Memory B cell (primary cell): ENCODE measurements around the gene OR1A1.
"Not testable (repeated sequence)": the region's sequence is repeated elsewhere in the genome, so short reads cannot be mapped to it uniquely, and the experiment has no call there.

ENCODE experiments used
- ATAC-seq: fragments of 150-1000 bp; cut with Tn5 transposase; 2 replicates; pipeline ENCODE4 v1.10.0; 2021; ENCODE audit warnings: low read depth, mild to moderate bottlenecking, moderate library complexity
- DNase-seq, 2 donors: peaks; one replicate each; pipeline ENCODE4 v3.0.0; 2022; ENCODE audit warnings: low spot score in 2 of 2
- H3K27ac Mint-ChIP-seq: one replicate; pipeline ENCODE4 v1.8.0; 2022; ENCODE audit warnings: mild to moderate bottlenecking, moderate library complexity, mixed read lengths
- H3K27me3 Mint-ChIP-seq: one replicate; pipeline ENCODE4 v1.8.0; 2022; ENCODE audit warnings: mixed read lengths
- H3K36me3 Mint-ChIP-seq: one replicate; pipeline ENCODE4 v1.8.0; 2022; ENCODE audit warnings: mild to moderate bottlenecking, mixed read lengths
- H3K4me1 Mint-ChIP-seq: one replicate; pipeline ENCODE4 v1.8.0; 2022; ENCODE audit warnings: mixed read lengths
- H3K4me3 Mint-ChIP-seq: one replicate; pipeline ENCODE4 v1.8.0; 2022; ENCODE audit warnings: mild to moderate bottlenecking, moderate library complexity, mixed read lengths
- H3K9me3 Mint-ChIP-seq: one replicate; pipeline ENCODE4 v1.8.0; 2022; ENCODE audit warnings: mixed read lengths

Gene OR1A1, protein sequence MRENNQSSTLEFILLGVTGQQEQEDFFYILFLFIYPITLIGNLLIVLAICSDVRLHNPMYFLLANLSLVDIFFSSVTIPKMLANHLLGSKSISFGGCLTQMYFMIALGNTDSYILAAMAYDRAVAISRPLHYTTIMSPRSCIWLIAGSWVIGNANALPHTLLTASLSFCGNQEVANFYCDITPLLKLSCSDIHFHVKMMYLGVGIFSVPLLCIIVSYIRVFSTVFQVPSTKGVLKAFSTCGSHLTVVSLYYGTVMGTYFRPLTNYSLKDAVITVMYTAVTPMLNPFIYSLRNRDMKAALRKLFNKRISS

DNA sequence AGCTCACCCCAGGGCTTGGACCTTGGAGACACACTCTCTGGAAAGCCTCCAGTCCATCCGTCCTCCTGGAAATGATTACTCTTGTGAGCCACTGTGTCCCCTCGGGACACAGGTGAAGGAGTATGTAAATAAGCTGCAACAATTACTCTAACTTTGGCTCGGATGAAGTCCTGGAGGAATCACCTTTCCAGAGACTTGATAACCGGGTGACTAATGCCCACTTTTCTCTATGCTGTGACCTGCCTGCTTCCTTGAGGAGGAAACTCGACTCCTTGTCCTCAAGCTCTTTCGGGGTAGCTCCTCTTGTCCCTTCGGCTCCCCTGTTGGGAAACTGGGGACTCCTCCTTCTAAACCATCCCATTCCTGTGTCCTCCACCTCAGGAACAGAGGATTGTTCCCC, at the start of gene OR1A1:
OR1A1 (plus strand) TSS at position 301 of the 400 bp plus-strand sequence. CDS start 7,954 bp downstream, outside the sequence.
- DNase-seq, result no peak
- Mint-ChIP-seq H3K27ac (no peak within 1 kb of the TSS), H3K9me3 (peaks cover 12% of the 10 kb centered on the region), H3K4me1 (no peaks in the 10 kb centered on the region), H3K36me3 (peaks cover 8% of the 10 kb centered on the region), H3K4me3 (no peak within 1 kb of the TSS), H3K27me3 (peaks cover 3% of the 10 kb centered on the region)
- no peak for ATAC-seq

- peak; percentile 99 for ATAC-seq
- Mint-ChIP-seq H3K4me3 (peak overlapping the region; percentile 41), H3K27me3 (peaks cover 2% of the 10 kb centered on the region), H3K27ac (peak overlapping the region; percentile 84), H3K36me3 (peaks cover 6% of the 10 kb centered on the region), H3K4me1 (peaks cover 15% of the 10 kb centered on the region), H3K9me3 (peaks cover 8% of the 10 kb centered on the region)
- peak in 1 of 2 donors; percentile 54 for DNase-seq
These were observed 39.9 kb upstream of the OR1A1 start for GRCh38 chr17:3167574-3167973.

- no peaks in the 10 kb centered on the region for H3K4me1 Mint-ChIP-seq
- DNase-seq (no peak), ATAC-seq (no peak)
- no peak overlapping the region for H3K27ac Mint-ChIP-seq
- H3K4me3 Mint-ChIP-seq, result no peak overlapping the region
- no peaks in the 10 kb centered on the region for H3K36me3 Mint-ChIP-seq
- peaks cover 5% of the 10 kb centered on the region for H3K27me3 Mint-ChIP-seq
- H3K9me3 Mint-ChIP-seq, result no peaks in the 10 kb centered on the region
These were observed 17.5 kb upstream of the OR1A1 start for GRCh38 chr17:3189961-3190360.

DNA sequence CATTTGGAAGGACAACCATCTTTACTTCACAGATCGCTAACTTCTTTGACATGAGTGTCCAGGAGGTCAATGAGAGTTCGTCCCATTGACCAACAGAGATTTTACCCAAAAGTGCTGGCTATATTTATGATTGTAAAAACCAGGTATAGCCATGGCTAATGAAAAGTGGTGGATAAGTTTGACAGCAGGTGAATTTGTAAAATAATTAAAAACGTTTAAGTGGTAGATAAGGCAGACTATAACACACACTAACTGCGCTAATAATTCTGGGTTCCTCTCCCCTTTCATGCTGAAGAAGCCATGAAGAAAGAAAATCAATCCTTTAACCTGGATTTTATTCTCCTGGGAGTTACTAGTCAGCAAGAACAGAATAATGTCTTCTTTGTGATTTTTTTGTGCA, 10.2 kb upstream of the OR1A1 start, which contains the start of gene OR1A2:
OR1A2 (plus strand) TSS at position 301 of the 400 bp plus-strand sequence; CDS start at position 301, 0 bp downstream.
- peaks cover 10% of the 10 kb centered on the region for H3K9me3 Mint-ChIP-seq
- peaks cover 15% of the 10 kb centered on the region for H3K27me3 Mint-ChIP-seq
- H3K4me3 Mint-ChIP-seq, result no peak within 1 kb of the TSS
- DNase-seq, result no peak
- H3K36me3 Mint-ChIP-seq, result peaks cover 5% of the 10 kb centered on the region
- no peak within 1 kb of the TSS for H3K27ac Mint-ChIP-seq
- no peak for ATAC-seq
- no peaks in the 10 kb centered on the region for H3K4me1 Mint-ChIP-seq

DNA sequence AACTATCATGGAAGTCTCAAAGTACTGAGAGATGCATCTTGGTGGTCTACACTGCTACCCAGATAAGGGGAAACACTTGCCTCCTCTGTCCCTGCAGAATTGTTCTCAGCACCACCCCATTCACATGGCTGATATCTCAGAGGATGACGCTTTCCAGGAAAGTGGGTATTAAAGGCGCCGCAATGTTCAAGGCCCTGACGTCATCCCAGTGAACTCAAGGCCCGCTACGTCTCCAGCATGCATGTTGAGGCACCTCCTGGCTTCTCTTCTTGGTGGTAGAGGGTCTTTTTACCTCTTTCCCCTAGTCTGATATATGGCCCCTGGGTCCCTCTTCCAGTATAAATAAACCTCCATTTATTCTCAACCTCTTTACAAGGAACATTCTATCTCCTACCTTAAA, 1.0 kb downstream of the OR1A1 start:
- Mint-ChIP-seq H3K27me3 (peaks cover 7% of the 10 kb centered on the region), H3K4me3 (no peak overlapping the region), H3K36me3 (peaks cover 8% of the 10 kb centered on the region), H3K9me3 (peaks cover 9% of the 10 kb centered on the region), H3K4me1 (no peaks in the 10 kb centered on the region), H3K27ac (no peak overlapping the region)
- DNase-seq, result no peak
- ATAC-seq, result no peak

GRCh38 chr17:3213001-3213400, 5.5 kb downstream of the OR1A1 start:
- DNase-seq (no peak), ATAC-seq (no peak)
- H3K4me1 Mint-ChIP-seq, result peaks cover 3% of the 10 kb centered on the region
- H3K9me3 Mint-ChIP-seq, result peaks cover 2% of the 10 kb centered on the region
- H3K27ac Mint-ChIP-seq, result no peak overlapping the region
- no peak overlapping the region for H3K4me3 Mint-ChIP-seq
- no peaks in the 10 kb centered on the region for H3K36me3 Mint-ChIP-seq
- H3K27me3 Mint-ChIP-seq, result peaks cover 13% of the 10 kb centered on the region

- Mint-ChIP-seq H3K9me3 (peaks cover 3% of the 10 kb centered on the region), H3K27ac (no peak overlapping the region), H3K4me3 (no peak overlapping the region), H3K4me1 (peaks cover 3% of the 10 kb centered on the region), H3K36me3 (no peaks in the 10 kb centered on the region), H3K27me3 (peaks cover 14% of the 10 kb centered on the region)
- DNase-seq, result no peak
- no peak for ATAC-seq
These were observed 6.1 kb downstream of the OR1A1 start for GRCh38 chr17:3213587-3213986.

- not testable (repeated sequence) for H3K4me3 Mint-ChIP-seq, H3K27ac Mint-ChIP-seq, DNase-seq, H3K9me3 Mint-ChIP-seq, ATAC-seq, H3K36me3 Mint-ChIP-seq, H3K27me3 Mint-ChIP-seq
- peaks cover 14% of the 10 kb centered on the region for H3K4me1 Mint-ChIP-seq
These were observed 12.5 kb downstream of the OR1A1 start for GRCh38 chr17:3219978-3220377.

GRCh38 chr17:3221850-3222249, 14.4 kb downstream of the OR1A1 start:
- Mint-ChIP-seq H3K4me1 (peaks cover 14% of the 10 kb centered on the region), H3K27me3 (peaks cover 2% of the 10 kb centered on the region), H3K9me3 (peaks cover 6% of the 10 kb centered on the region), H3K4me3 (no peak overlapping the region), H3K36me3 (peaks cover 7% of the 10 kb centered on the region), H3K27ac (peak overlapping the region; percentile 8)
- DNase-seq (no peak), ATAC-seq (no peak)

- ATAC-seq (peak; percentile 70), DNase-seq (peak in 1 of 2 donors; percentile 6)
- peaks cover 7% of the 10 kb centered on the region for H3K36me3 Mint-ChIP-seq
- peak overlapping the region; percentile 57 for H3K4me3 Mint-ChIP-seq
- peaks cover 6% of the 10 kb centered on the region for H3K9me3 Mint-ChIP-seq
- peaks cover 2% of the 10 kb centered on the region for H3K27me3 Mint-ChIP-seq
- peak overlapping the region; percentile 8 for H3K27ac Mint-ChIP-seq
- H3K4me1 Mint-ChIP-seq, result peaks cover 14% of the 10 kb centered on the region
These were observed 15.0 kb downstream of the OR1A1 start for GRCh38 chr17:3222505-3222904.

- not testable (repeated sequence) for H3K27ac Mint-ChIP-seq, H3K27me3 Mint-ChIP-seq, H3K9me3 Mint-ChIP-seq, DNase-seq, H3K36me3 Mint-ChIP-seq, H3K4me3 Mint-ChIP-seq, ATAC-seq
- peaks cover 14% of the 10 kb centered on the region for H3K4me1 Mint-ChIP-seq
These were observed 17.4 kb downstream of the OR1A1 start for GRCh38 chr17:3224721-3225352.

DNA sequence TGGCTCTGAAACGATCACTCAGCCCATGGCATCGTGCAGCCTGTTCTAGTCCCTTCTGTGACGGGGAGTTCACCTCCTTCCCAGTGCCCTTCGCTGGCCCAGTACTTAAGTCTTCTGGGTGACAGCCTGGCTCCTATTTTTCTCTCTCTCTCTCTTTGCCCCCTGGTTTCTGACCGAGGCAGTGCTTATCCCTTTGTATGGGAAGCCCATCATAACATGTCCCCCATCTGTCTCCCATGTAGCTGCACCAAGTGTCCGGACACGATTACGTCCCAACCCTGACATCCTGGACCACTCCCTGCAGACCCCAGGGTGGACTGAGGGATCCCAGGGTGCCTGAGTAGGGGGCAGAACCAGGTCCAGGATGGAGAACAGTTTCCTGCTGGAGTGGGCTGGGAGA, 24.8 kb downstream of the OR1A1 start:
- not testable (repeated sequence) for ATAC-seq

GRCh38 chr17:3238685-3239084, 31.2 kb downstream of the OR1A1 start:
- not testable (repeated sequence) for H3K27ac Mint-ChIP-seq, H3K36me3 Mint-ChIP-seq, H3K9me3 Mint-ChIP-seq, H3K4me3 Mint-ChIP-seq, H3K27me3 Mint-ChIP-seq, H3K4me1 Mint-ChIP-seq
- peak; percentile 97 for ATAC-seq
- peak in 1 of 2 donors; percentile 4 for DNase-seq

More for the DNA sequence above, 24.8 kb downstream of the OR1A1 start:
- not testable (repeated sequence) for H3K4me1 Mint-ChIP-seq, H3K27me3 Mint-ChIP-seq, H3K36me3 Mint-ChIP-seq, H3K4me3 Mint-ChIP-seq, H3K27ac Mint-ChIP-seq, DNase-seq, H3K9me3 Mint-ChIP-seq

DNA sequence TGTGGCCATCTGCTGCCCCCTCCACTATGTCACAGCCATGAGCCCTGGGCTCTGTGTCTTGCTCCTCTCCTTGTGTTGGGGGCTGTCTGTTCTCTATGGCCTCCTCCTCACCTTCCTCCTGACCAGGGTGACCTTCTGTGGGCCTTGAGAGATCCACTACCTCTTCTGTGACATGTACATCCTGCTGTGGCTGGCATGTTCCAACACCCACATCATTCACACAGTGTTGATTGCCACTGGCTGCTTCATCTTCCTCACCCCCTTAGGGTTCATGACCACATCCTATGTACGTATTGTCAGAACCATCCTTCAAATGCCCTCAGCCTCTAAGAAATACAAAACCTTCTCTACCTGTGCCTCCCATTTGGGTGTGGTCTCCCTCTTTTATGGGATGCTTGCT, 33.6 kb downstream of the OR1A1 start:
- H3K27ac Mint-ChIP-seq, ATAC-seq, H3K27me3 Mint-ChIP-seq, H3K9me3 Mint-ChIP-seq, DNase-seq, H3K4me3 Mint-ChIP-seq, H3K36me3 Mint-ChIP-seq, H3K4me1 Mint-ChIP-seq: not testable (repeated sequence)
